Nephron (organoid): ENCODE results near the gene KLHL17.

ENCODE experiments used
- H3K27ac Mint-ChIP-seq, 3 experiments: 2 replicates each; pipeline ENCODE4 v1.8.0; 2020; ENCODE audit warnings: mixed read lengths in 3 of 3, mild to moderate bottlenecking in 2 of 3, moderate library complexity in 1 of 3
- H3K27me3 Mint-ChIP-seq: 2 replicates; pipeline ENCODE4 v1.8.0; 2021; ENCODE audit warnings: low read depth, mild to moderate bottlenecking, moderate library complexity, mixed read lengths
- H3K36me3 Mint-ChIP-seq: 2 replicates; pipeline ENCODE4 v1.8.0; 2020; ENCODE audit warnings: low read depth, mixed read lengths
- H3K4me1 Mint-ChIP-seq: 2 replicates; pipeline ENCODE4 v1.8.0; 2020; ENCODE audit warnings: mixed read lengths
- H3K4me3 Mint-ChIP-seq, 3 experiments: 2 replicates each; pipeline ENCODE4 v1.8.0; 2020; ENCODE audit warnings: mild to moderate bottlenecking in 3 of 3, mixed read lengths in 3 of 3, moderate library complexity in 2 of 3
- H3K9me3 Mint-ChIP-seq: 2 replicates; pipeline ENCODE4 v1.8.0; 2020; ENCODE audit warnings: mixed read lengths
- TF ChIP-seq, protein P1 (sequence below), 3 experiments: fragments of 200-600 bp; sonication (generic); IDR thresholded peaks; one replicate each; pipeline ENCODE4 v1.5.0; 2021; ENCODE audit warnings: antibody characterized with exemption in 3 of 3; ENCODE audit not compliant: unreplicated experiment in 3 of 3

Gene KLHL17

DNA sequence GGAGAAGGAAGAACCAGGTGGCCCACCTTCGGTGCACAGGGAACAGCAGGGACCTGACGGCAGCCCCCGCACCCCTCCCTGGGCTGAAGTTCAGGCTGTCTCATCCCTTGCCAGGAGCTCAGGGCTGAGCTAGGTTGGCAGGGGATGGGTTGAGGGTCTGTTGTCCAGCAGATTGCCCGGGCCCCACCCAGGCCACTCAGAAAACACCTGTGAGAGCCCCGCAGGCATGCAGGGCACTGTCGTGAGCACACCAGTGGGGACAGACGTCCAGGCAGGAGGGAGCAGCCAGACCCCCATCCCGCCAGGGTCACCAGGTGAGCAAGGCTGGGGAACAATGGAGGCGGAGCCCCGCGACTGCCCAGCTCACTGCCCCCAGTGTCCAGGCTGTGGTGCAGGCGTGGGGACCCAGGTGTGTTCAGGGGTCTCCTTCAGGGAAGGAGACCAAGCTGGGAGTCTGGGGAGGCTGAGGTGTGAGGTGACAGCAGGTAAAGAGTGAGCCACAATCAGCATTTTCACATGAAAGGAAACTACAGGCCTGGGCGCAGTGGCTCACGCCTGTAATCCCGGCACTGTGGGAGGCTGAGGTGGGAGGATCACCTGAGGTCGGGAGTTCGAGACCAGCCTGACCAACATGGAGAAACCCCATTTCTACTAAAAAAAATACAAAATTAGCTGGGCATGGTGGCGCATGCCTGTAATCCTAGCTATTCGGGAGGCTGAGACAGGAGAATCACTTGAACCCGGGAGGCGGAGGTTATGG, 46.1 kb upstream of the KLHL17 start:
- Mint-ChIP-seq H3K36me3 (no peaks in the 10 kb centered on the region), H3K27me3 (peaks cover 53% of the 10 kb centered on the region), H3K27ac (peak overlapping the region in 1 of 3 experiments; percentile 43), H3K4me3 (no peak overlapping the region), H3K9me3 (no peaks in the 10 kb centered on the region), H3K4me1 (peaks cover 62% of the 10 kb centered on the region)
- TF ChIP-seq, protein P1, sequence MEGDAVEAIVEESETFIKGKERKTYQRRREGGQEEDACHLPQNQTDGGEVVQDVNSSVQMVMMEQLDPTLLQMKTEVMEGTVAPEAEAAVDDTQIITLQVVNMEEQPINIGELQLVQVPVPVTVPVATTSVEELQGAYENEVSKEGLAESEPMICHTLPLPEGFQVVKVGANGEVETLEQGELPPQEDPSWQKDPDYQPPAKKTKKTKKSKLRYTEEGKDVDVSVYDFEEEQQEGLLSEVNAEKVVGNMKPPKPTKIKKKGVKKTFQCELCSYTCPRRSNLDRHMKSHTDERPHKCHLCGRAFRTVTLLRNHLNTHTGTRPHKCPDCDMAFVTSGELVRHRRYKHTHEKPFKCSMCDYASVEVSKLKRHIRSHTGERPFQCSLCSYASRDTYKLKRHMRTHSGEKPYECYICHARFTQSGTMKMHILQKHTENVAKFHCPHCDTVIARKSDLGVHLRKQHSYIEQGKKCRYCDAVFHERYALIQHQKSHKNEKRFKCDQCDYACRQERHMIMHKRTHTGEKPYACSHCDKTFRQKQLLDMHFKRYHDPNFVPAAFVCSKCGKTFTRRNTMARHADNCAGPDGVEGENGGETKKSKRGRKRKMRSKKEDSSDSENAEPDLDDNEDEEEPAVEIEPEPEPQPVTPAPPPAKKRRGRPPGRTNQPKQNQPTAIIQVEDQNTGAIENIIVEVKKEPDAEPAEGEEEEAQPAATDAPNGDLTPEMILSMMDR (IDR thresholded peaks at IDR 0.05; ENCODE audit: unreplicated experiment in 3 of 3), result no peak

DNA sequence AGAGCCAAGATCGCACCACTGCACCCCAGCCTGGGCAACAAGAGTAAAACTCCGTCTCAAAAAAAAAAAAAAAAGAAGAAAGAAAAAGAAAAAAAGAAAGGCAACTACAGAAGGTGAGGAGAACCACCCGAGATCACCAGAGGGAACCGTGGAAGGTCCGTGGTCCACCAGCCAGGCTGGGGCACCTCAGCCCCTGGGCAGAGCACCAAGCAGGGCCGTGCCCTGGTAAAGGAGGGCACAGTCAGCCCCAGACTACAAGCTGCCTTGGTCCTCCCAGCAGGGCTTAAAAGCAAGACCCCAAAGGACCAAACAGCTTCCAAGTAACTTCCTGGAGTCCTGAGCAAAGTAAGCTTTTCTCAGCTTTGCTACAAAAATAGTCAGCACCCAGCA, 45.5 kb upstream of the KLHL17 start:
- H3K27ac Mint-ChIP-seq, result peak overlapping the region; percentile 71 to 91 (median 72)
- TF ChIP-seq, protein P1 (IDR thresholded peaks at IDR 0.05; ENCODE audit: unreplicated experiment in 3 of 3), result no peak
- H3K9me3 Mint-ChIP-seq, result no peaks in the 10 kb centered on the region
- peaks cover 63% of the 10 kb centered on the region for H3K4me1 Mint-ChIP-seq
- no peaks in the 10 kb centered on the region for H3K36me3 Mint-ChIP-seq
- peak overlapping the region; percentile 17 to 43 (median 34) for H3K4me3 Mint-ChIP-seq
- H3K27me3 Mint-ChIP-seq, result peaks cover 53% of the 10 kb centered on the region

DNA sequence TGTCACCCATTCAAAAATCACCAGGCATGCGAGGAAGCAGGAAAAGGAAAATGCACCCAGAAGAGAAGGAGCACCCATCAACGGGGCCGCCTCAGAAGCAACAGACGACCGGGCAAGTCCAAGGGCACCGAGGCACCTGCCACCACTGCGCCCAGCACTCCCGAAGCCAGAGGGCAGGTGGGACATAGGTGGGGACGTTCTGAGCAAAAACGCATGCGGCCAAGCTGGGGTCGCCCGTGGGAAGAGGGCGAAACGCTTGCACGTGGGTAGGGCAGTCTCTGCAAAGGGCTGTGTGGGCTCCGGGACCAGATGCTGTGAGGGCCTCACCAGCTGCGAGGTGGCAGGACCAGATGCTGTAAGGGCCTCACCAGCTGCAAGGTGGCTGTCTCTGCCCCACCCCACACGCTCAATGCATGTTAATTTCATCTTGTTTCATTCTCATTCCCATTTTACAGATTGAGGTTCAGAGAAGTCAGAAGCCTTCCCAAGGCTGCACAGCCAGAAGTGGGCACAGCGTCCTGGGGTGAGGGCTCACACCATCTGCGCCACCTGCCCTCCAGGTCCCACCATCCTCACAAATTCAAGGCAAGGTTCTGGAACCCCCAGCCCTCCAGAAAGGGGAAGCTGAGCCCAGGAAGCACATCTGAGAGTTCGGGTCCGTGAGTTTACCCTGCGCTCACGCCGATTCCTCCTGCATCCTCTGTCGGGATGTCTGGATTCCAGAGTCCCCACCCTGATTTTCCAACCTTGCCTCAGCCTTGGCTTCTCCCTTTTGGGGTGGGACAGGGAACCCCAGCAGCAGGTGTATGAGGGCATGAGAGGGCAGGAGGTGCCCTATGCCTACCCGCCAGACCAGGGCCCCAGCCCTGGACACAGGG, 44.9 kb upstream of the KLHL17 start:
- TF ChIP-seq, protein P1 (IDR thresholded peaks at IDR 0.05; ENCODE audit: unreplicated experiment in 3 of 3), result no peak
- Mint-ChIP-seq H3K9me3 (no peaks in the 10 kb centered on the region), H3K4me3 (peak overlapping the region; percentile 17 to 43 (median 34))

DNA sequence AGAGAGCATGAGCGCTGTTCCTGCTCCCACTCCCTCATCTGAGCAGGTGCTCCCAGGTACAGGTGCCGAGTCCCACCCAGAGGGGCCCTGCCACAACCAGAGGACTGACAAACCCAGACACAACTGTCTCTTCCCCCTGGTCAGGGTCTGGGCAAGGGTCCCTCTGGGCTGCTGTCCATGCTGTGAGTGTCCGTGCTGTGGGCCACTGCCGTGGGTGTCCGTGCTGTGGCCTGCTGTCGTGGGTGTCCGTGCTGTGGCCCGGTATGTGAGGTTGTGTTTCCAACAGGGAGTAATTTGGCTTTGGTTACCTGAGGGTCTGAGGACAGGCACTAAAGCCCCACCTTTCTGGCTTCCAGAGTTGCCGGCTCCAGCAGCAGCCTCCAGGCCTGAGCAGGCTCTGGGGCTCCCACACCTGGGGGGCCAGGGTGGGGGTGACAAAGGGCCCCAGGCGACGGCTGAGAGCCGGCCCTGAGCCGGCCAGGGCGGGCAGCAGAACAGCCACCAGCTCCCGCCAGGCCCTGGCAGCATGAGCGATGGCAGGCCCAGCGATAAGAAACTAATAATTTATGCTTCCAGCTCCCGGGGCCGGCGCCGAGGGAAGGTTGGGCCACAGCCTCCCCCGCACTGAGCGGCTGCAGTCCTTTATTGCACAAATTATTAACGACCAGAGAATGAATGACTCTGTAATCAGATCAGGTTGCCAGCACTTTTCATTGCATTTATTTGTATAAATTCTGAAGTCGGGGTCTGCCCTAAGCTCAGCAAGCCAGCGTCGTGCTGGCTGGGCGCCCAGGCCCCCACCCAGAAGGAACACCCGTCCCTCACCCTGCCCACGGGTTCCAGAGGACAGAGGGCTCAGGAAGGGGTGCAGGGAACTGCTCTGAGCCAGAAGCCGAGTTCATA, 44.0 kb upstream of the KLHL17 start:
- Mint-ChIP-seq H3K36me3 (peaks cover 3% of the 10 kb centered on the region), H3K9me3 (no peaks in the 10 kb centered on the region), H3K27me3 (peaks cover 52% of the 10 kb centered on the region), H3K4me1 (peaks cover 68% of the 10 kb centered on the region), H3K4me3 (peak overlapping the region; percentile 35 to 64 (median 54)), H3K27ac (peak overlapping the region; percentile 88 to 97 (median 89))
- TF ChIP-seq, protein P1 (IDR thresholded peaks at IDR 0.05; ENCODE audit: unreplicated experiment in 3 of 3), result no peak

More for the DNA sequence above, 44.9 kb upstream of the KLHL17 start:
- Mint-ChIP-seq H3K36me3 (no peaks in the 10 kb centered on the region), H3K27me3 (peaks cover 53% of the 10 kb centered on the region), H3K4me1 (peaks cover 68% of the 10 kb centered on the region), H3K27ac (peak overlapping the region; percentile 71 to 97 (median 89))

DNA sequence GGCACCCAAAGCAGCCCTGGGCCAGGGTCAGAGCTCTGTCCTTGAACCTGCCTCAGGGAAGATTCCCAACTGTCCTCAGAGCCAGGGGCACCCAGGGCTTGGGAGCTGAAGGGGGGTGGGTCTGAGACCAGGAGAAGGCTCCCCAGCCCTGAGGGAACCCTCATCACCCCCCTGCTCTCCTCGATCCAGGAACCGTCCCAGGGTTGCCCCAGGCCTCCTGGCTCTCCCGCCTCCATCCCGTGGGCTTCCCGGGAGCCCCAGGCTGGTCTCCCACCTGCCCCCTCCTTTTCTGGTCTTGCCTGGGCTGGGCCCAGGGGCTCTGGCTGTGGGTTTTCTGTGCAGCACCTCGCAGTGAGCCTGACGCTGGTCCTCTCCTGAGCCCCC, 43.3 kb upstream of the KLHL17 start:
- Mint-ChIP-seq H3K27ac (peak overlapping the region; percentile 88 to 97 (median 89)), H3K4me3 (peak overlapping the region; percentile 60 to 67 (median 63)), H3K4me1 (peaks cover 66% of the 10 kb centered on the region), H3K27me3 (peaks cover 50% of the 10 kb centered on the region), H3K9me3 (no peaks in the 10 kb centered on the region), H3K36me3 (peaks cover 4% of the 10 kb centered on the region)
- TF ChIP-seq, protein P1 (IDR thresholded peaks at IDR 0.05; ENCODE audit: unreplicated experiment in 3 of 3), result no peak
